NCI-H524 (cell line): Measurements from ENCODE around the gene SV2C.

Source experiments
- DNase-seq, 2 experiments: peaks; one replicate each; lab custom pipeline; 2025; lab: John Stamatoyannopoulos, UW

The SV2C gene

GRCh38 chr5:76256116-76256889, 173.1 kb downstream of the SV2C start:
- peak; percentile 55 to 75 for DNase-seq

- no peak for DNase-seq
Measured at GRCh38 chr5:76257225-76257833, 174.1 kb downstream of the SV2C start.

GRCh38 chr5:76257897-76258296, 174.7 kb downstream of the SV2C start:
- DNase-seq = no peak

- no peak for DNase-seq
Measured at GRCh38 chr5:76264681-76265080, 181.5 kb downstream of the SV2C start.

- DNase-seq = no peak
Measured at GRCh38 chr5:76269259-76269931, 186.2 kb downstream of the SV2C start.

- DNase-seq = no peak
Measured at GRCh38 chr5:76269932-76270610, 186.9 kb downstream of the SV2C start.

GRCh38 chr5:76271836-76272235, 188.7 kb downstream of the SV2C start:
- DNase-seq = no peak

GRCh38 chr5:76273206-76273885, 190.2 kb downstream of the SV2C start:
- DNase-seq = no peak

- DNase-seq = no peak
Measured at GRCh38 chr5:76274571-76274970, 191.4 kb downstream of the SV2C start.

GRCh38 chr5:76277736-76278135, 194.6 kb downstream of the SV2C start:
- no peak for DNase-seq

GRCh38 chr5:76278261-76278789, 195.1 kb downstream of the SV2C start:
- DNase-seq = no peak

- DNase-seq = no peak
Measured at GRCh38 chr5:76280494-76280893, 197.3 kb downstream of the SV2C start.

GRCh38 chr5:76283670-76284069, 200.5 kb downstream of the SV2C start:
- DNase-seq = no peak

GRCh38 chr5:76289692-76290091, 206.5 kb downstream of the SV2C start:
- DNase-seq = no peak

GRCh38 chr5:76290321-76290757, 207.2 kb downstream of the SV2C start:
- DNase-seq = no peak

GRCh38 chr5:76291305-76292077, 208.3 kb downstream of the SV2C start:
- DNase-seq = peak; percentile 25 to 70

- DNase-seq = no peak
Measured at GRCh38 chr5:76292620-76293322, 209.6 kb downstream of the SV2C start.

GRCh38 chr5:76294573-76294972, 211.4 kb downstream of the SV2C start:
- DNase-seq = no peak

- DNase-seq = no peak
Measured at GRCh38 chr5:76298852-76299251, 215.7 kb downstream of the SV2C start.

- no peak for DNase-seq
Measured at GRCh38 chr5:76299592-76299991, 216.4 kb downstream of the SV2C start.
